ENCODE data around the gene TBC1D24.
A peak's percentile ranks its signal among the peaks of the same experiment; 100 is the strongest.

Gene TBC1D24

DNA sequence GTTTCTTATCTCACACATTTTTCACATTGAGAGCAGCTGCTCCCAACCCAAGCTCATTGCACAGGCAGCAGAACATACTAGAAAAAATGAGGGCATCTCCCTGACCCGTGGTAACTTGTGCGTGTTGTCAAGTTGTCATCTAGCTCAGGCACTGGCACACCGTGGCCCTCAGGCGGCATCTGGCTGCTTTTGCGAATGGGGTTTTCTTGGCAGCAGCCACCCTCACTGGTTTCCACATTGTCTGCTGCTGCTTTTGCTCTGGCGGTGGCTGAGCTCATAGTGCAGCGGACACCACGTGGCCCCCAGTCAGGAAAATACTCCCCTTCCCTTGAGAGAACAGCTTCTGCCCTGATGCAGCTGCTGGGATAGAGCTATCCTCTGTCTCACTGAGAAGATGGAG is 24.4 kb upstream of the TBC1D24 start:
- DNase-seq (ENCODE audit: low spot score) = no peak

DNA sequence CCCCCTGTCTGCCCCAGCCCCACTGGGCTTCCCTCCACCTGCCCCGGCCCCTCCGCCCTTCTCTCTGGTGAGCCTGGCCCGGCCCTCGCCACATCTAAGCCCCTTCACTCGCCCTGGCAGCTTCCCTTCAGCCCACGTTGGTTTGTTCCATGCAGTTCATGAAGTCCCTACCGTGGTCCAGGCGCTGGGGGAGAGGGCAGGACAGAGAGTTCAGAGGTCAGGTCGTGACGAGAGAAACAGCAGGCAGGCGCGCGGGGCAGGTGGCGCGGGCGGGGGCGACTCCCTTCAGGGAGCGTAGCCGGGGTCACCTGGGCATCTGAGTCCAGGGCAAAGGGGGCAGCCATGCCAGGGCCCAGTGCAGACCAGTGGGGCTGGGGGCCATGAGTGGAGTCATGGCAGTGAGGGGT is 23.9 kb upstream of the TBC1D24 start:
- DNase-seq (ENCODE audit: low spot score) = no peak

DNA sequence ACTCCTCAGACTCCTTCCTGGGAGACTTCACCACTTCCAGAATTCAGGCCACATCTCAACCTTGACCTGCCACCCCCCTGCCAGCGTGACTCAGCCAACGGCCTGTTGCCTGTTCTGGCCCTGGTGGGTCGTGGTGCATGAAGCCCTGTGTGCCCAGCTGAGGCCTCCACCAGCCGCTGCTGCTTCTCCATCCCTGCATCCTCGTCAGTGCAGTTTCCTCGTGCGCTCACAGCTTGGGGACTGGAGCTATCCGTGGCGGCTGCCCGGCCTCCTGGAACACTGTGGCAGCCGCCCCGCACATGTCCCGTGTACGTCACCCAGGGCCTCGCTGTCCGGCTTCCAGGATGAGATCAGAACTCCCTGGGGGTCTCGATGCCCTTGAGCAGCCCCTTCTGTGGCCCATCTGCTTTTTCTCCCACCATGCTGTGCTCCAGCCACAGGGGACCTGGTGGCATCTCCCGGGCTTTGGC is 23.0 kb upstream of the TBC1D24 start:
- no peak for DNase-seq (ENCODE audit: low spot score)

DNA sequence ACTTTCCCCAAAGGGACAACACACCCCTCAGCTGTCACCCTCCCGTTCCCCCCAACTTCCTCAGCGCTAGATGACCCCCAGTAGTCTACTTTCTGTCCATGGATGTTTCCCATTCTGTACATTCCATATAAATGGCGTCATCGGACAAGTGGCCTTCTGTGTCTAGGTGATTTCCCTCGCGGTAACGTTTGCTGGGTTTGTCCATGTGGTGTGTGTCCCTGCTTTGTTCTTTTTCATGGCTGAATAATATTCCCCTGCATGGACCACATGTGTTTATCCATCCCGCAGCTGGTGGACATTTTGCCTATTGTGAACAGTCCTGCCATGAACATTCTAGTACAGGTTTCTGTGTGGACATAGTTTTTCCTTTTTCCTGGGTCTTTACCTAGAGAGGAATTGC is 22.3 kb upstream of the TBC1D24 start:
- DNase-seq (ENCODE audit: low spot score) = no peak

DNA sequence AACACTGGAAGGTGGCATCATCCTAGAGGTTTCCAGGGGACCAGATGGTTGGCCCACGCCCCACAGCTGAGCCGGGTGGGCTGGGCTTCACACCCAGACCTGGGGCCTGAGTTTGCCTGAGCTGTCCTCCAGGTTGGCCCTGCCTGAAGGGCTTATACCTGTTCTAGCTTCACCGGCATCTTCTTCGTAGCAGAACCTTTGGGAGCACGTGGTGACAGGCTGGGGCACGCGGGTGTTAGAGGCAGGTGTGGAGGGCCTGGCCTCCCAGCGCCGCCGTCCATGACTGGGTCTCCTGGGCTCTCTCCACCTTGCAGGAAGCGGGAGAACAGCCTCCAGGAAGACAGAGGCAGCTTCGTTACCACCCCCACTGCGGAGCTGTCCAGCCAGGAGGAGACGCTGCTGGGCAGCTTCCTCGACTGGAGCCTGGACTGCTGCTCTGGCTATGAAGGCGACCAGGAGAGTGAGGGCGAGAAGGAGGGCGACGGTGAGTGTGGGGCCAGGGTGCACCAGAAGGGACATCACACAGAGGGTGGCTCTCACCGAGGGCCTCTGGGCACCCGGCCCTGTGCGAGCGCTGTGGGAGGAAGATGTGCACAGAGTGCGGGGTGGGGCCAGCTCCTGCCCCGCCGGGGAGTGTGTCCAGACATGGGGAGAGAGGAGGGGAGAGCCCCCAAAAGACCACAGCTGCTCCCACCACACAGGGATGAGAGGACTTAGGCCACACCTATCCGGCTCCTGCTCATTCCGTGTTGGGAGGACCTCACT is 19.7 kb upstream of the TBC1D24 start:
- DNase-seq (ENCODE audit: low spot score) = no peak

DNA sequence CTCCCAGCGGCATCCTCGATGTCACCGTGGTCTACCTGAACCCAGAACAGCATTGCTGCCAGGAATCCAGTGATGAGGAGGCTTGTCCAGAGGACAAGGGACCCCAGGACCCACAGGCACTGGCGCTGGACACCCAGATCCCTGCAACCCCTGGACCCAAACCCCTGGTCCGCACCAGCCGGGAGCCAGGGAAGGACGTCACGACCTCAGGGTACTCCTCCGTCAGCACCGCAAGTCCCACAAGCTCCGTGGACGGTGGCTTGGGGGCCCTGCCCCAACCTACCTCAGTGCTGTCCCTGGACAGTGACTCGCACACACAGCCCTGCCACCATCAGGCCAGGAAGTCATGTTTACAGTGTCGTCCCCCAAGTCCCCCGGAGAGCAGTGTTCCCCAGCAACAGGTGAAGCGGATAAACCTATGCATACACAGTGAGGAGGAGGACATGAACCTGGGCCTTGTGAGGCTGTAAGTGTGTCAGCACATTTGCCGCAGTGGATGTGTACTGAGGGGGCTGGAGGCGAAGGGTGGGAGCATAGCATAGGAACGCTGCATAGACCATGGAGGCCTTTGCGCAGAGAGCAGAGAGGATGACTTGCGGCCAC is 18.3 kb upstream of the TBC1D24 start:
- DNase-seq (ENCODE audit: low spot score) = no peak

DNA sequence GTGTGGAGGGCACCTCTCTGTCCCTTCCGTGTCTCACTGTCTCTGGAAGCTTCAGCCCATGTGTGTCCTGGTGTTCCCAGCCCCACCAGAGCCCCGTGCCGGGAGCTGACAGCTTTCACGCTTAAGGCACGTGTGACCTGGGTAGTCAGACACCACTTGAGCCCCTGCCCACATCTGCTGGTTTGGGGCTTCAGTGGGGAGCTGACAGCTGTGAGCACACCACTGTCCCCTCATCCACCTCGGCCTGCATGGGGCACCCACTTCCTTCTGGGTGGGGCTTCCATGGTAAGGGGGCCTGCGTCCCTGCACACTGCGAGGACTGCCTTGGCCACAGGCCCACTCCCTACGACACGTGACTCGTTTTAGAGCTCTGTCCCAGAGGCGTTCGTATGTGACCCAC is 17.7 kb upstream of the TBC1D24 start:
- DNase-seq (ENCODE audit: low spot score) = no peak

DNA sequence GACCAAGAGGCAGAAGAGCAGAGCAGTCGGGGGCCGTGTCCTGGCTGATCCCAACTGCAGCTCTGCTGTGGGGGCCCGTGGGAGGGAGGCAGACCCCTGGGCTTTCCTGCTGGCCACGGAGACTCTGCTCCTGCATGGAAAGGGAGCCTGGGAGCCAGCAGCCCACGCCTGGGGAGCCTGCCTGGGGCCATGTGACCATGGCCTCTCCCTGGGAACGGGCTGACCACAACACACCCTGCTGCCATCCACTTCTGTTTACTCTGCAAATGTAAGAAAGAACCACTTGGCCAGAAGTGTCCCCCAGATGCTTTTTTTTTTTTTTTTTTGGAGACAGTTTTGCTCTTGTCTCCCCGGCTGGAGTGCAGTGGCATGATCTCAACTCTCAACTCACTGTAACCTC is 17.0 kb upstream of the TBC1D24 start:
- no peak for DNase-seq (ENCODE audit: low spot score)

DNA sequence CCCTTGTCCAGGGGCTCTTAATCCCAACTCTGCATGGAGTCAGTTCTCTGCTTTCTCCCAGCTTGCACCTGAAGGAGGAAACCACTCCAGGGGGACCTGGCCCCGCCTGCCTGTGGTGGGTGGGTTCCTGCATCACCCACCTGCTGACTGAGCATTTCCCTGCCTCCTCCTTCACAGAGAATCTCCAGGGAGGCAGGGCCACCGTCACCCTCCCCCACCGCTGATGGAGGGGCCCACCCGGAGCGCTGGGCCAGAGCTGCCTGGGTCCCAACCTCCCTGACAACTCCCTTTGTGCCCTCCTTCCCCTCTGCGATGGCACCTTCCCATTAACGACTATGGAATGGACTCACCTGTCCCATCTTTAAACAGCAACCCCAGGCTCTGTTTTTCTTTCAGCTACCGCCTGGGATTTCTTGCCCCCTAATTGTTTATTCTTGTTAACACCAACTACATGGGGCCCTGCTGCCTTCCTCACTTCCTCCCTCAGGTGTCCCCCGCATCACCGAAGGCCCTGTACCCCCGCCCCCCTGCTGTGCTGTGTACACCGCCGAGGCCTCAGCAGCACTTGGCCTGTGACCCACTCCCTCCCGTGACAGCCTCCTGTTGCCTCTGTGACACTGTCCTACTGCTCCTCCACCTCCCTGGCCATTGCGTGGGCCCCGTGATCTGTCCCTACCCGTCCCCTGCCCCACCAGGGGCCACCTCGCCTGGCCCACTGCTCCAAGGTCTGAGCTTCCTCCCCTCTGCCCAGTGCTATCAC is 15.9 kb upstream of the TBC1D24 start:
- no peak for DNase-seq (ENCODE audit: low spot score)

DNA sequence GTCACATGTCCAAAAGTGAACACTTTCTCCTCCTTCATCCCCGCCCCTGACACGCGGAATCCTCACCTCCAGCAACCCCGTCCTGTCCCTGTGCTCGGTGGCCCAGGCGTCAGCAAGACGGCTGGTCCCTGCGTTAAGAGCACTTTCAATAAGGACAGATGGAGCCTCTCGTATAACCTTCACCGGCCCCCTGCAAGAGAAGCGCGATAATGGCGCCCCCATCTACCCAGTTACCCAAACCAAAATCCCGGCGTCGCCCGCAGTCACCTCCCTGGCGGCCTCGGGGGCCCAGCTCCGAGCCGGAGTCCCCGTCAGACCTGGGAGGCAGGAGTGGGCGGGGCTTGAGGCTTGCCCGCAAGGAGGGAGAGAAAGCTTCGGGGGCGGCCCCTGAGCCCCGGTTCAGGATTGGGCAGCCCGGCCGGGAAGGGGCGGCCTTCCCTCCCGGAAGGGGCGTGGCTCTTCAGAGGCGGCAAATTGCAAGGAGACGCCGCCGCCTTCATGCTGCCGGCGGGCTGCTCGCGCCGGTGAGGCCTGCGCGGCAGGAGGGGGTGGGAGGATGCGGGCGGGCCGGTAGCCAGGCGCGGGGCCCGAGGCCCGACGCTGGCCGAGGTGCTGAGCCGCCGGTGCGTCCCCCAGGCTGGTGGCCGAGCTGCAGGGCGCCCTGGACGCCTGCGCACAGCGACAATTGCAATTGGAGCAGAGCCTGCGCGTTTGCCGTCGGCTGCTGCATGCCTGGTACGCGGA is 15.1 kb upstream of the TBC1D24 start, which contains the start of gene TEDC2:
TSS of gene TEDC2 (plus strand) at position 463 of the 744 bp plus-strand sequence. CDS start at position 499, 36 bp downstream.
- DNase-seq (ENCODE audit: low spot score) = peak; percentile 96

DNA sequence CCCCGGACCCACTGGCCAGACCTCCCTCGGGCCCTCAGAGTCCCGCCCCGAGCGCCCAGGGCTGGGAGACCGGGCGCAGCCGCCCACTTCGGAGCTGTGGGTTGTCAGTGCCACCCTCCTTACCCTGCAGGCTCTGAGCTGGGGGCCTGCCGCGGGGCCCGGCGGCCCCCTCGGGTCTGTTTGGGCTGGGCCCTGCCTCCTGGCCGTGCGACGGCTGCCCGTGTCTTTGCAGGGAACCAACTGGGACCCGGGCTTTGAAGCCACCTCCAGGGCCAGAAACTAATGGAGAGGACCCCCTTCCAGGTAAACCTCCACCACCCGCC is 14.6 kb upstream of the TBC1D24 start:
- no peak for DNase-seq (ENCODE audit: low spot score)

DNA sequence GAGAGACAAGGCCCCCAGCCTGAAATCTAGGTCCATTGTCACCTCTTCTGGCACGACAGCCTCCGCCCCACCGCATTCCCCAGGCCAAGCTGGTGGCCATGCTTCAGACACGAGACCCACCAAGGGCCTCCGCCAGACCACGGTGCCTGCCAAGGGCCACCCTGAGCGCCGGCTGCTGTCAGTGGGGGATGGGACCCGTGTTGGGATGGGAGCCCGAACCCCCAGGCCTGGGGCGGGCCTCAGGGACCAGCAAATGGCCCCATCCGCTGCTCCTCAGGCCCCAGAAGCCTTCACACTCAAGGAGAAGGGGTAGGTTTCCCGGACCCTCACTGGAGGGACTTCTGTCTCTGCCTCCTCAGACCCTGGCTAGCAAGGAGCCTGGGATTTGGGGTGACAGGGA is 14.0 kb upstream of the TBC1D24 start:
- no peak for DNase-seq (ENCODE audit: low spot score)

DNA sequence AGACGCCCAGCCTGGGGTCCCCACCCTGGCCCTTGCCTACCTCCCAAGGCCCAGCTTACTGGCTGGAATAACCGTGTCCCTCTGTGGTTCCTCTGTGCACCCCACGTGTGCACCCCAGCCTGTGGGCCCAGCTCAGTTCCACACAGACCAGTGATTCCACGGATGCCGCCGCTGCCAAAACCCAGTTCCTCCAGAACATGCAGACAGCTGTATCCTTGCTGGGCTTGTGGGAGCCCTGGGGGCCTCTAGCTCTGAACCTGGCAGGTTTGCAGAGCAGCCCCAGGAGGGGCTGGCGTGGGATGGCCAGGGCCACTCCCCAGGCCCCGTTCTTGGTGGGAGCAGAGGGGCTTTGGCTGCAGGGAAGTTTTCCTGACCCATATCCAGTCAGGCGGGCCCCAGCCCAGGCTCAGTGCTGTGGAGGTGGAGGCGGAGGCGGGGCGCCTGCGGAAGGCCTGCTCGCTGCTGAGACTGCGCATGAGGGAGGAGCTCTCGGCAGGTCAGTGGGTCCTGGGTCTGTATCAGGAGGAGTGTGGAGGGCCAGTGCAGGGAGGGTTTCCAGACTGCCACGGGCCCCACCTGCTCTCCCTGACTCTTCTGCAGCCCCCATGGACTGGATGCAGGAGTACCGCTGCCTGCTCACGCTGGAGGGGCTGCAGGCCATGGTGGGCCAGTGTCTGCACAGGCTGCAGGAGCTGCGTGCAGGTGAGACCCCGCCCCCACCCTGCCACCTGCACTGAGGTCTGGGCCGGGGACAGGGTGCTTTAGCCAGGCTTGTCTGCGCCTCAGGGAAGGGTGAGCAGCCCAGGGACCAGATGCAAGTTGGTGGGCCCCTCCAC is 12.7 kb upstream of the TBC1D24 start:
- DNase-seq (ENCODE audit: low spot score) = no peak

DNA sequence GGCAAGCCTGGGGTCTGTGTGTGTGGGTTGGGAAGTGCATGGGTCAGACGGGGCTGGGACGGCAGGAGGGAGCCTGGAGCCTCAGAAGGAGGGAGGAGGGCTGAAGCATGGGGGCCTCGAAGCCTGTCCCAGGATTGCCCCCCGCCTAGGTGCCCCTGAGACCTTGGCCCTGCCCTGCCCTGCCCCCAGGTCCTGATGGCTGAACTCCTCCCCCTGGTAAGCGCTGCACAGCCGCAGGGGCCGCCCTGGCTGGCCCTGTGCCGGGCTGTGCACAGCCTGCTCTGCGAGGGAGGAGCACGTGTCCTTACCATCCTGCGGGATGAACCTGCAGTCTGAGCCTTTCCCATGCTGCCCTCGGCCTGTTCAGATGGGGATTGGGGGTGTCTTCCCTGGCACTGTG is 10.6 kb upstream of the TBC1D24 start:
- DNase-seq (ENCODE audit: low spot score) = no peak

DNA sequence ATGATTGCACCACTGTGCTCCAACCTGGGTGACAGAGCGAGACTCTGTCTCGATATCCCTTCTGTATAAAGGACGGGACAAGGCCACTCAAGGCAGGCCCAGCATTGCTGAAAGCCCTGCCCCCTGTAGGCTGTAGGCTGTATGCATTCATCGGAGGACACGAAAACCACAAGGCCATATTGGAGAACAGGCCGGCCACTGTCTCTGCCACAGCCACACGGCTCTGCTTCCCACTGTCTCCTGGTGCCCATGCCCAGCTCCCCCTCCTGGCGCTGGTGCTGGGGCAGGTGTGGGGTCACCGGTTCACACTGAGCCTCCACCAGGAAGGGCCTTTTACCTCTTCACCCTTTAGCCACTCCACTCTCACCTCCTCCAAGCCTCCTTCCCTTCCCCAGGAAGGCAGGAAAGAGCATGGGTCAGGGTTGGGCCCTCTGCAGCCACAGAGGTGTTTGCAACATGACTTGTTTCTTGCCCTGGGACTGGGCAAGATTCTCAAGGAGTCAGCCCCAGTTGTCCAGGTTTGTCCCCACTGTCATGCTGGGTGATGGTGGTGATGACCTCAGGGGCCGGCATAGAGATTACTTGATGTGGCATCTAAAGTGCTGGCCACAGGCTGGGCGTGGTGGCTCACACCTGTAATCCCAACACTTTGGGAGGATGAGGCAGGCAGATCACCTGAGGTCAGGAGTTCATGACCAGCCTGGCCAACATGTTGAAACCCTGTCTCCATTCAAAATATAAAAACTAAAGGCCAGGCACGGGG is 9.1 kb upstream of the TBC1D24 start:
- no peak for DNase-seq (ENCODE audit: low spot score)

DNA sequence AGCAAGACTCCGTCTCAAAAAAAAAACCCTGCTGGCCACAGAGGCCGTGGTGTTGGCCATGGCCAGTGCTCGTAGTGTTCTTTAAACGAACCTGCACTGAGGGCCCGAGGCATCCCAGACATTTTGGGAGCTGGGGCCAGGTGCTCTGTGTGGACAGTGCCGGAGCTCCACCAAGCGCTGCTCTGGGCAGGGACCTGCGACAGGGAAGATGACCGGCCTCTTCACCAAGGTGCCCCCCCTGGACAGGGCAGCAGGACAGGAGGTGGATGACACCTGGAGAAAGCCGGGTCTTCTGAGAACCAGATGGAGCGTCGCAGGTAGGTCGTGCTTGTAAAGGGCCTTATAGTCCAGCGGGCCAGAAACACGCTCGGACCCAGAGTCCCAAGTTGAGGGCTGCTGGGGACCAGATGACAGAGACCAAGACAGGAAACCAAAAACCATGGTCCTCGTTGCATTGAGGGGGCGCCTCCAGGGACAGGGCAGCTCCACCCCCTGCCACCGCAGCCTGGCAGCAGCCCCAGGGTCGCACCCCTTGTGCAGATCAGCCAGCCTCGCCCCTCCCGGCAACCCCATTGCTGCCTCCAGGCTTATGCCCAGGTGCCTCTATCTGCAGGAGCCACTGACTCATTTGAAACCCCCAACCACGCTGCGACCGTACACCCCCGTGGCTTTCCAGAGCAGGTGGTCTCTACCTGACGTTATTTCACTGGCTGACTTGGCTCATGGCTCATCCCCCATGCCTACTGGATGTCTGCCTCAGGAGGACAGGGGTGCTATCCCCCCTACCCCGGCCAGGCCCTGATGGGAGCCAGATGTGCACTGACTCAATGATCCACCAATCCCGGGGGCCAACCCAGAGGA is 8.0 kb upstream of the TBC1D24 start:
- no peak for DNase-seq (ENCODE audit: low spot score)

DNA sequence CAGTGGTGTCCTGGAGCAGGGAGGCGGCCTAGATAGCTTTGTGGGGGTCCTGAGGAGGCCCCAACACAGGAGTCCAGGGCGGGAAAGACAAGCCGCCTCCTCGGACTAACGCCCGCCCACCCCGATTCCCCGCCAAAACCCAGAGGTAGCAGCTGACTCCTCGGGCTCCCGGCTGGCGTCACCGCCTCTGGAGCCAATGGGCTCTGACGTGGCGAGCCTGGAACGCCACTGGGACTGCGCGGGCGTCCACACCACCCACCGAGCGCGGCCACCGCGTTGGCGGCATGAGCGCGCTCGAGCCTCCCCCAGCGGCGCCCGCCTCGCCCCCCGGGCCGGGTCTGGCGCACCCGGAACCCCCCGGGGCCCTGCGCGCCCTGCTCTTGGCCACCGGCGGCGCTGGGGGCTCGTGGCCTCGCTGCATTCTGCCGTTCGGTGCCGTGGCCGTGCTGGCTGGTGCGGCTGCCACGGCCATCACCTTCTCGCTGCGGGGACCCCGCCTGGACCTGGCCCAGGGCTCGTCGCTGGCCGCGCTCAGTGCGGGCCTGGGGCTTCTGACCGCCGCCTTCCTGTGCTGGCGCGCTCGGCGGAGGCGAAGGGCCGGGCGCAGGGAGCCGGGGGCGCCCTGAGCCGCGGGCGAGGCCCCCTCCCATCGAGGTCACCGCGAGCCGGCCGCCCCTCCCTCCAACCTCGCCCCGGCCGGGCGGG is 7.2 kb upstream of the TBC1D24 start:
- peak; percentile 62 for DNase-seq (ENCODE audit: low spot score)

DNA sequence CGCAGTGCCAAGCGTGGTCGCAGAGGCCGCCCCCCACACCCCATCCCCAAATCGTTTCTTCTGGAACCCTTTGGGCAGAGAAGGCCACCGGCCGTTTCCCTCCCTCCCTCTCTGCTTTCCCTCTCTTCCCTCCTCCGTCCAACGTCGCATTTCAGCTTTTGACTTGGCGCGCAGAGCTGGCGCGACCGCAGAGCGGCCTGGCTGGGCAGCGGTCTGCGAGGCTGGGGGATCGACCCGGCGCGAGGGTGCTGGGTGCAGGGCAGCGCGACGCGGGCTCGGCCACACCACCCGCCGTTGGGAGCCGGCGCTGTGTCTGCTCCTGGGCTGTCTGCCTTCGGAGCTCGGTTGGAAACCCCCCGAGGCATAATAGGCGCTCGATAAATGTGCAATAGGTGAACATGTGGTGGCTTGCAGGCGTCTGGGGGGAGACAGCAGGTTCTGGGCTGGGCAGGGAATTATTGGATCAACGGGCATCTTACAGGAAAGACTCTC is 6.6 kb upstream of the TBC1D24 start:
- DNase-seq (ENCODE audit: low spot score) = no peak
